Measurements from ENCODE around the gene DBN1. TPM values are rescaled to one million over a fixed set of nuclear protein-coding genes. Genes with fewer than 3 reads are reported as not detected.

DBN1 gene
- polyA plus RNA-seq, 4 donors = 1.6 to 32.0 (median 14.2) TPM

DNA sequence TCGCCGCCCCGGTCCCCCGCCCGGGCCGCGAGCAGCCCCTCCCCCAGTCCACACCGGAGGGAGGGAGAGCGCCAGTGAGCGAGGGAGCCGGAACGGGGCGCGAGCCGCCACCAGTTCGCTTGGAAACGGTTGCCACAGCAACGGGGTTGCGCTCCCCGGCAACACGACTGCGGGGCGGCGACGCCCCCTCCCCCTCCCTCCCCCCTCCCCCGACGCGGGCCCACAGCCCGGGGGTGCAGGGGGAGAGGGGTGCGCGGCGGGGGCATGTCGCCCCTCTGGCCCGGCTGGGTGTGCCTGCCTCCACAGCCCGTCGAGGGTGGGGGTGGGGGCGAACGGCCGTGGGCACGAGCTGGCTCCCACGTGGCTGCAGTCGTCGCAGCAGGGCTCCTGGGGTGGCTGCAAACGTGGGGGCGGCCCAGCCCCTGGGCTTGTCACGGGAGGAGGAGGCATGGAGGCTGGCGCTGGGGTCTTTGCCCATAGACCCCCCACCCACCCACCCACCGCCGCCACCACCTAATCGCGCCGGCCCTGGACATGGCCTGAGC is 26.3 kb downstream of the DBN1 start:
- WGBS, 3 donors = 1% methylated on average over 19 to 48 of the region's 52 CpGs
- DNase-seq = peak in 1 of 2 donors; percentile 64

DNA sequence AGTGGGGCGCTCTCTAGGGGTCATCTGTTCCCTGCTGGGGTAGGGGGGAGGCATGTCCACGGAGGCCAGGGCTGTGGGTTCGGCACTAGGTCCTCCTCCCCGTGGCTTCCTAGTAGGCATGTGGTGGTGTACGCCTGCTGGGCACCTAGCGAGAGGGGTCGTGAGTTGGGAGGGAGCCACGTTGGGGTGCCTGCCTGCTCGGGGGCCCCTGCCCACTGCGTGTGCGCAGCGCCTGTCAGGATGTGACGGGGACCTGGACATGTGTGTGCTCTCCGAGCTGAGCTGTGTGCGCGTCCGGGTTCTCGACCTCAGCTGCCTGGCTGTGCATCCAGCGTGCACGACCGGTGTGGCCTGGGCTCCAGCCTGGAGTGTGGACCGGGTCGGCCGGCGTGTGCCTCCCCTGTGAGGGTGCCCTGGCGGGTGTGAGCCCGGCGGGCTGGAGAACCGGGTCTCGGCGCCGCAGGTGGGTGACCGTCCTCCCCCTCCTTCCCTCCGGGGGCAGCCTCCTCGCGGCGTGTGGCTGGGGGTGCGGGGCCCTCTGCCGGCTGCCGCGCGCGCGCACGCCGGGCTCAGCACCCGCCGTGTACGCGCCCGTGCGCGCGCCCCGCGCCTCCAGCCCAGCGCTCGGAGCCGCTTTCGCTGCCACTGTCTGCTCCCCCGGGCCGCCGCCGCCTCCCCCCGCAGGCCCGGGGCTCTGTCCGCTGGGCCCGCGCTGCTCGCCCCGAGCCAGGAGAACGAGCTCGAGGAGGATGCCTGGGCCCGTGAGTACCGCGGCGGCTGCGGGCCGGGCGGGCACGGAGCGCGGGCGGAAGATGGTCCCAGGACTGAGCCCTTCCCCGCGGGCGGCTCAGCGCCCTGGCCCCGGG is 27.0 kb downstream of the DBN1 start, which contains the start of gene PRR7:
TSS of gene PRR7 (plus strand) at position 615 of the 866 bp plus-strand sequence. CDS start 8,254 bp downstream, outside the sequence.
- Histone ChIP-seq H3K27me3 (ENCODE audit: control insufficient read depth in 3 of 3, insufficient read depth in 3 of 3, low read length in 3 of 3) (peaks cover 0 to 37% (median 0%) of the 10 kb centered on the region in 3 donors), H3K36me3 (ENCODE audit: control insufficient read depth in 3 of 3, insufficient read depth in 2 of 3, low read depth in 1 of 3, low read length in 3 of 3) (peaks cover 0 to 22% (median 0%) of the 10 kb centered on the region in 3 donors), H3K4me3 (ENCODE audit: low read depth in 1 of 3, low read length in 3 of 3) (peak within 1 kb of the TSS; percentile 44 to 73 (median 48)), H3K27ac (ENCODE audit: low read depth in 1 of 3, low read length in 2 of 3) (peak within 1 kb of the TSS in 2 of 3 donors; percentile 24 to 25), H3K4me1 (ENCODE audit: control insufficient read depth in 3 of 3, insufficient read depth in 2 of 3, low read depth in 1 of 3, low read length in 2 of 3) (peaks cover 0 to 14% (median 2%) of the 10 kb centered on the region in 3 donors), H3K9me3 (ENCODE audit: control insufficient read depth in 2 of 2, insufficient read depth in 1 of 2, low read depth in 1 of 2, low read length in 1 of 2) (no peaks in the 10 kb centered on the region)
- DNase-seq (peak; percentile 57 to 80), FAIRE-seq (no peak)
- 0 to 1% (median 1%) methylated on average over 42 to 89 of the region's 89 CpGs for WGBS, 3 donors

More for the DNA sequence above, 26.3 kb downstream of the DBN1 start:
- FAIRE-seq = no peak
- Histone ChIP-seq H3K4me1 (ENCODE audit: control insufficient read depth in 3 of 3, insufficient read depth in 2 of 3, low read depth in 1 of 3, low read length in 2 of 3) (peaks cover 0 to 14% (median 2%) of the 10 kb centered on the region in 3 donors), H3K27me3 (ENCODE audit: control insufficient read depth in 3 of 3, insufficient read depth in 3 of 3, low read length in 3 of 3) (peaks cover 0 to 37% (median 0%) of the 10 kb centered on the region in 3 donors), H3K4me3 (ENCODE audit: low read depth in 1 of 3, low read length in 3 of 3) (peak overlapping the region in 2 of 3 donors; percentile 44 to 73), H3K36me3 (ENCODE audit: control insufficient read depth in 3 of 3, insufficient read depth in 2 of 3, low read depth in 1 of 3, low read length in 3 of 3) (peaks cover 0 to 15% (median 0%) of the 10 kb centered on the region in 3 donors), H3K27ac (ENCODE audit: low read depth in 1 of 3, low read length in 2 of 3) (no peak overlapping the region), H3K9me3 (ENCODE audit: control insufficient read depth in 2 of 2, insufficient read depth in 1 of 2, low read depth in 1 of 2, low read length in 1 of 2) (no peaks in the 10 kb centered on the region)

- Histone ChIP-seq H3K27ac (ENCODE audit: low read depth in 1 of 3, low read length in 2 of 3) (peak overlapping the region in 2 of 3 donors; percentile 24 to 25), H3K4me3 (ENCODE audit: low read depth in 1 of 3, low read length in 3 of 3) (peak overlapping the region in 2 of 3 donors; percentile 48 to 73), H3K9me3 (ENCODE audit: control insufficient read depth in 2 of 2, insufficient read depth in 1 of 2, low read depth in 1 of 2, low read length in 1 of 2) (no peaks in the 10 kb centered on the region), H3K36me3 (ENCODE audit: control insufficient read depth in 3 of 3, insufficient read depth in 2 of 3, low read depth in 1 of 3, low read length in 3 of 3) (peaks cover 5 to 28% (median 6%) of the 10 kb centered on the region in 3 donors), H3K27me3 (ENCODE audit: control insufficient read depth in 3 of 3, insufficient read depth in 3 of 3, low read length in 3 of 3) (peaks cover 0 to 37% (median 0%) of the 10 kb centered on the region in 3 donors), H3K4me1 (ENCODE audit: control insufficient read depth in 3 of 3, insufficient read depth in 2 of 3, low read depth in 1 of 3, low read length in 2 of 3) (peaks cover 0 to 14% (median 2%) of the 10 kb centered on the region in 3 donors)
- WGBS, 3 donors = 1 to 5% (median 2%) methylated on average over 8 of the region's 8 CpGs
- FAIRE-seq = no peak
- no peak for DNase-seq
Measured at GRCh38 chr5:177445917-177446199, 27.6 kb downstream of the DBN1 start.

DNA sequence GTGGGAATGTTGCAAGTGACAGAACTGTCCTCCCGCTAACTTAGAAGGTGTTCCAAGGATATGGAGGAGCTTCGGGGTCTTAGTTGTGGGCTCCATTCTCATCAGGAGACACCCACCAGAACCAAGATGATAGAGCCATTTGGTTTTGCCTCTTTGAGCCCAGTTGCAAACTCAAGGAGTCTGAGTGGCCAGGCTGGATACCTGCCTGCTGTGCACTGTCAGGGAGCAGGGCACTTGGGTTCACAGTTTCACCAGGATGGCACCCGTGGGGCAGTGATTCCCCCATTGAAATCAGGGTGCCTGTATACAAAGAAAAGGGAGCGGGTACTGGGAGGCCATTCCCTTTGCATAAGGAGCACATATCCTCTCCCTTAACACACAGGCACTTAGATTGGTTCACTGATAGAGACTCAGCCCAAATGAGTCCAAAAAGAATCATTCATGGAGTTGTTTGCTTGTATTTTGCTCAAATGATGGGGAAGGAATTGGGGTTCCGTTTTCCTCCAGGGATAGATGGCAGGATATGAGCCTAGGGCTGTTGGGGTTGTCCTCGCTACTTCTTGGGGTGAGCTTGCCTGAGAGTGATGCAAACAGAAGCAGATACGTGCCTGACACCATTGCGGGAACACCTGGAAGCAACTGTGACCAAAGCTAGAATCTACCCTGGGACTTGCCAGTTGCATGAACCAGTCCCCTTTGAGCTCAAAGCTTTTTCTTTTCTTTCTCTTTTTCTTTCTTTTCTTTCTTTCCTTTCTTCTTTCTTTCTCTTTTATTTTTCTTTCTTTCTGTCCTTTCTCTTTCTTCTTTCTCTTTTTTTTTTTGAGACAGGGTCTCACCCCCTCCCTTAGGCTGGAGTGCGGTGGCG is 28.1 kb downstream of the DBN1 start:
- DNase-seq (no peak), FAIRE-seq (no peak)
- Histone ChIP-seq H3K9me3 (ENCODE audit: control insufficient read depth in 2 of 2, insufficient read depth in 1 of 2, low read depth in 1 of 2, low read length in 1 of 2) (no peaks in the 10 kb centered on the region), H3K36me3 (ENCODE audit: control insufficient read depth in 3 of 3, insufficient read depth in 2 of 3, low read depth in 1 of 3, low read length in 3 of 3) (peaks cover 6 to 34% (median 6%) of the 10 kb centered on the region in 3 donors), H3K27me3 (ENCODE audit: control insufficient read depth in 3 of 3, insufficient read depth in 3 of 3, low read length in 3 of 3) (peaks cover 0 to 37% (median 0%) of the 10 kb centered on the region in 3 donors), H3K27ac (ENCODE audit: low read depth in 1 of 3, low read length in 2 of 3) (peak overlapping the region in 2 of 3 donors; percentile 3 to 32), H3K4me3 (ENCODE audit: low read depth in 1 of 3, low read length in 3 of 3) (no peak overlapping the region), H3K4me1 (ENCODE audit: control insufficient read depth in 3 of 3, insufficient read depth in 2 of 3, low read depth in 1 of 3, low read length in 2 of 3) (peaks cover 0 to 14% (median 2%) of the 10 kb centered on the region in 3 donors)
- 20 to 44% (median 35%) methylated on average over 10 of the region's 10 CpGs for WGBS, 3 donors

DNA sequence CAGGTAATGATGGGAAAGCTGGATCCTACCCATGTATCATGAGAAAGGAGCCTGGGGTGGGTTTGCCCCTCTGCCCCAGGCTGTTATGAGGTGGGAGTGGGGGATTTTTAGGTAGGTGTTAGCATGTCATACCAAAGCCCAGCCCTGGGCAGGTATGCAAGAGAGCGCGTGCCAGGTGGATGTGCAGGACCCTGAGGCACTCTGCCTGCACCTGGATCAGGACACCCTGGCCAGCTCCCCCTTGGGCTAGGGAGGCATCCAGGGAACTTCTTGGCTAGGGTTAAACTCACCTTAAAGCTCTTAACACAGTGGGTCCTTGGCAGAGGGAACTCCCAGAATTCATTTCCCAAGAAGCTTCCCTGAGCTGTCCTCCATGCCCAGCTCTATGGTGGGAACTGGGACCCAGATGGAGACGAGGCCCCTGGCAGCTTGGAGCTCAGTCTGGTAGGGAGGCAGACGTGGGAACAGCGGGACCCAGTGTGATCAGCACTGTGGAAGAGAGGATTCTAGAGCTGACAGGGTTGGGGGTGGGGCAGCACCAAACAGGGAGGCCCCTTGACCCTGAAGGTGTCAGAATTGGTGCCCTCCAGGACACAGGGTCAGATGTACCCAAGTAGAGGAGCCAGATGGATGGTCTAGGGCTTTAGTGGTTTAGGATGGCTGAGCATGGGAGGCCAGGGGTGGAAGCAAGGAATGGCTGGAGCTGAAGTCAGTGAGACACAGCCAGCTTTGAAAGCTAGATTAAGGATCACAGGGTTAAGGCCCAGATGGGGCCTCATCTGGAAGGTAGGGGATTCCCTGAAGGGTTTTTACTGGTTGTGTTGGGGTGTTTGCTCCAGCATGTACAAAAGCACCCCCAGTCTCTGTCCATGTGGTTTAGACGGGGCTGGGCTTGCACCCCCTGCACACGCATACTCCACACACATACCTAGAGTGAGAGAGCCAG is 29.1 kb downstream of the DBN1 start:
- WGBS, 3 donors = 45 to 61% (median 52%) methylated on average over 7 of the region's 7 CpGs
- Histone ChIP-seq H3K36me3 (ENCODE audit: control insufficient read depth in 3 of 3, insufficient read depth in 2 of 3, low read depth in 1 of 3, low read length in 3 of 3) (peaks cover 6 to 36% (median 6%) of the 10 kb centered on the region in 3 donors), H3K27ac (ENCODE audit: low read depth in 1 of 3, low read length in 2 of 3) (peak overlapping the region in 1 of 3 donors; percentile 12), H3K4me3 (ENCODE audit: low read depth in 1 of 3, low read length in 3 of 3) (no peak overlapping the region), H3K4me1 (ENCODE audit: control insufficient read depth in 3 of 3, insufficient read depth in 2 of 3, low read depth in 1 of 3, low read length in 2 of 3) (peaks cover 0 to 14% (median 2%) of the 10 kb centered on the region in 3 donors), H3K9me3 (ENCODE audit: control insufficient read depth in 2 of 2, insufficient read depth in 1 of 2, low read depth in 1 of 2, low read length in 1 of 2) (no peaks in the 10 kb centered on the region), H3K27me3 (ENCODE audit: control insufficient read depth in 3 of 3, insufficient read depth in 3 of 3, low read length in 3 of 3) (peaks cover 0 to 34% (median 0%) of the 10 kb centered on the region in 3 donors)
- DNase-seq = no peak
- no peak for FAIRE-seq

- Histone ChIP-seq H3K27me3 (ENCODE audit: control insufficient read depth in 3 of 3, insufficient read depth in 3 of 3, low read length in 3 of 3) (peaks cover 0 to 25% (median 0%) of the 10 kb centered on the region in 3 donors), H3K4me1 (ENCODE audit: control insufficient read depth in 3 of 3, insufficient read depth in 2 of 3, low read depth in 1 of 3, low read length in 2 of 3) (peaks cover 0 to 14% (median 2%) of the 10 kb centered on the region in 3 donors), H3K27ac (ENCODE audit: low read depth in 1 of 3, low read length in 2 of 3) (no peak overlapping the region), H3K4me3 (ENCODE audit: low read depth in 1 of 3, low read length in 3 of 3) (no peak overlapping the region), H3K36me3 (ENCODE audit: control insufficient read depth in 3 of 3, insufficient read depth in 2 of 3, low read depth in 1 of 3, low read length in 3 of 3) (peaks cover 6 to 42% (median 12%) of the 10 kb centered on the region in 3 donors), H3K9me3 (ENCODE audit: control insufficient read depth in 2 of 2, insufficient read depth in 1 of 2, low read depth in 1 of 2, low read length in 1 of 2) (no peaks in the 10 kb centered on the region)
- FAIRE-seq (no peak), DNase-seq (no peak)
- WGBS, 3 donors = 66 to 83% (median 79%) methylated on average over 15 of the region's 15 CpGs
Measured at GRCh38 chr5:177443144-177443983, 30.1 kb downstream of the DBN1 start.
